T-helper 2 cell treated with Interferon-gamma antibody and Interleukin-4, amounts not matched to agents 5 μg/mL and 100 μg/mL, for 36 hours (primary cell): Measurements from ENCODE around the gene HOXC11.

Experiments
- DNase-seq: peaks from one replicate; pipeline ENCODE4 v3.0.0; 2021; ENCODE audit warnings: low spot score
- H3K27ac Mint-ChIP-seq: one replicate; pipeline ENCODE4 v1.8.0; 2021; ENCODE audit warnings: mild to moderate bottlenecking, mixed read lengths
- H3K27me3 Mint-ChIP-seq: one replicate; pipeline ENCODE4 v1.8.0; 2021; ENCODE audit warnings: low read depth, mixed read lengths
- H3K36me3 Mint-ChIP-seq: one replicate; pipeline ENCODE4 v1.8.0; 2021; ENCODE audit warnings: low read depth, mixed read lengths
- H3K4me1 Mint-ChIP-seq: one replicate; pipeline ENCODE4 v1.8.0; 2021; ENCODE audit warnings: low read depth, mixed read lengths
- H3K4me3 Mint-ChIP-seq: one replicate; pipeline ENCODE4 v1.8.0; 2022; ENCODE audit warnings: mild to moderate bottlenecking, moderate library complexity, mixed read lengths
- H3K9me3 Mint-ChIP-seq: one replicate; pipeline ENCODE4 v1.8.0; 2021; ENCODE audit warnings: mixed read lengths

HOXC11 gene

GRCh38 chr12:54004841-54005530 lies 32.1 kb downstream of the HOXC11 start:
- Mint-ChIP-seq H3K36me3 (no peaks in the 10 kb centered on the region), H3K4me3 (peak overlapping the region; percentile 38), H3K4me1 (peaks cover 12% of the 10 kb centered on the region), H3K27me3 (peaks cover 96% of the 10 kb centered on the region), H3K9me3 (no peaks in the 10 kb centered on the region), H3K27ac (no peak overlapping the region)
- DNase-seq, result no peak

- no peak for DNase-seq
- H3K4me1 Mint-ChIP-seq, result peaks cover 12% of the 10 kb centered on the region
- peaks cover 97% of the 10 kb centered on the region for H3K27me3 Mint-ChIP-seq
- peak overlapping the region; percentile 38 for H3K4me3 Mint-ChIP-seq
- no peak overlapping the region for H3K27ac Mint-ChIP-seq
- H3K36me3 Mint-ChIP-seq, result no peaks in the 10 kb centered on the region
- H3K9me3 Mint-ChIP-seq, result no peaks in the 10 kb centered on the region
These were observed 32.6 kb downstream of the HOXC11 start for GRCh38 chr12:54005531-54005852.

GRCh38 chr12:54005853-54006558 lies 33.1 kb downstream of the HOXC11 start:
- H3K27ac Mint-ChIP-seq, result no peak overlapping the region
- H3K27me3 Mint-ChIP-seq, result peaks cover 96% of the 10 kb centered on the region
- H3K4me1 Mint-ChIP-seq, result peaks cover 13% of the 10 kb centered on the region

GRCh38 chr12:54006559-54007220 lies 33.8 kb downstream of the HOXC11 start:
- peak overlapping the region; percentile 85 for H3K4me3 Mint-ChIP-seq
- H3K36me3 Mint-ChIP-seq, result no peaks in the 10 kb centered on the region
- H3K4me1 Mint-ChIP-seq, result peaks cover 14% of the 10 kb centered on the region
- no peaks in the 10 kb centered on the region for H3K9me3 Mint-ChIP-seq
- no peak for DNase-seq
- H3K27ac Mint-ChIP-seq, result no peak overlapping the region
- peaks cover 96% of the 10 kb centered on the region for H3K27me3 Mint-ChIP-seq

More at GRCh38 chr12:54005853-54006558, 33.1 kb downstream of the HOXC11 start:
- peak; percentile 80 for DNase-seq
- Mint-ChIP-seq H3K4me3 (peak overlapping the region; percentile 85), H3K9me3 (no peaks in the 10 kb centered on the region), H3K36me3 (no peaks in the 10 kb centered on the region)

- Mint-ChIP-seq H3K27ac (no peak overlapping the region), H3K4me1 (peaks cover 13% of the 10 kb centered on the region), H3K27me3 (peaks cover 96% of the 10 kb centered on the region), H3K36me3 (no peaks in the 10 kb centered on the region), H3K4me3 (peak overlapping the region; percentile 33), H3K9me3 (no peaks in the 10 kb centered on the region)
- no peak for DNase-seq
These were observed 34.8 kb downstream of the HOXC11 start for GRCh38 chr12:54007538-54008259.

- no peaks in the 10 kb centered on the region for H3K9me3 Mint-ChIP-seq
- H3K4me3 Mint-ChIP-seq, result no peak overlapping the region
- peaks cover 13% of the 10 kb centered on the region for H3K4me1 Mint-ChIP-seq
- no peaks in the 10 kb centered on the region for H3K36me3 Mint-ChIP-seq
- H3K27me3 Mint-ChIP-seq, result peaks cover 96% of the 10 kb centered on the region
- DNase-seq, result no peak
- no peak overlapping the region for H3K27ac Mint-ChIP-seq
These were observed 35.3 kb downstream of the HOXC11 start for GRCh38 chr12:54008260-54008552.

GRCh38 chr12:54009171-54010052 lies 36.5 kb downstream of the HOXC11 start:
- Mint-ChIP-seq H3K9me3 (no peaks in the 10 kb centered on the region), H3K4me3 (peak overlapping the region; percentile 8), H3K27ac (no peak overlapping the region), H3K27me3 (peaks cover 96% of the 10 kb centered on the region), H3K36me3 (no peaks in the 10 kb centered on the region), H3K4me1 (peaks cover 13% of the 10 kb centered on the region)
- DNase-seq, result no peak

- Mint-ChIP-seq H3K27me3 (peaks cover 96% of the 10 kb centered on the region), H3K27ac (no peak overlapping the region), H3K4me1 (peaks cover 12% of the 10 kb centered on the region), H3K9me3 (no peaks in the 10 kb centered on the region), H3K36me3 (no peaks in the 10 kb centered on the region), H3K4me3 (no peak overlapping the region)
- DNase-seq, result no peak
These were observed 37.4 kb downstream of the HOXC11 start for GRCh38 chr12:54010053-54010971.

- Mint-ChIP-seq H3K4me1 (peaks cover 7% of the 10 kb centered on the region), H3K9me3 (no peaks in the 10 kb centered on the region), H3K27me3 (peaks cover 96% of the 10 kb centered on the region), H3K27ac (no peak overlapping the region), H3K36me3 (no peaks in the 10 kb centered on the region), H3K4me3 (no peak overlapping the region)
- DNase-seq, result no peak
These were observed 38.2 kb downstream of the HOXC11 start for GRCh38 chr12:54010972-54011664.

- H3K4me3 Mint-ChIP-seq, result no peak overlapping the region
- H3K27me3 Mint-ChIP-seq, result peaks cover 96% of the 10 kb centered on the region
- no peak for DNase-seq
- no peaks in the 10 kb centered on the region for H3K9me3 Mint-ChIP-seq
- H3K36me3 Mint-ChIP-seq, result no peaks in the 10 kb centered on the region
- H3K27ac Mint-ChIP-seq, result no peak overlapping the region
- peaks cover 4% of the 10 kb centered on the region for H3K4me1 Mint-ChIP-seq
These were observed 39.0 kb downstream of the HOXC11 start for GRCh38 chr12:54011665-54012532.

GRCh38 chr12:54012631-54013409 lies 39.9 kb downstream of the HOXC11 start:
- Mint-ChIP-seq H3K27me3 (peaks cover 95% of the 10 kb centered on the region), H3K4me1 (peaks cover 9% of the 10 kb centered on the region), H3K4me3 (no peak overlapping the region)

More at GRCh38 chr12:54012631-54013409, 39.9 kb downstream of the HOXC11 start:
- Mint-ChIP-seq H3K36me3 (no peaks in the 10 kb centered on the region), H3K27ac (no peak overlapping the region), H3K9me3 (no peaks in the 10 kb centered on the region)
- no peak for DNase-seq
